Peyer's patch (tissue), 4 donors: ENCODE data around the gene BLCAP.

Experiments
- CTCF ChIP-seq, 6 experiments: fragments of 450-650 bp in 4 of 6; fragments of 200-600 bp in 2 of 6; sonication (generic) in 1 of 6; IDR thresholded peaks; one replicate each; pipeline ENCODE4 v1.5.1; 2017 to 2019; ENCODE audit warnings: antibody characterized with exemption in 6 of 6, mild to moderate bottlenecking in 3 of 6, moderate library complexity in 1 of 6
- POLR2A ChIP-seq, 2 donors: fragments of 450-650 bp; IDR thresholded peaks; one replicate each; pipeline ENCODE4 v1.5.1; 2017; ENCODE audit warnings: antibody characterized with exemption in 2 of 2, mild to moderate bottlenecking in 2 of 2, moderate library complexity in 2 of 2

GRCh38 chr20:37505263-37506151 is 22.2 kb downstream of the BLCAP start:
- TF ChIP-seq POLR2A (IDR thresholded peaks at IDR 0.05) = no peak
- no peak for TF ChIP-seq CTCF (IDR thresholded peaks at IDR 0.05)
